PC-9 (cell line): ENCODE results near the gene TTC28. TPM values are rescaled to one million over a fixed set of nuclear protein-coding genes. Genes with fewer than 3 reads are reported as not detected.

Experiments used
- BruUV-seq: library from RNA; stranded (reverse); fragments of 400-500 nt; replicated peaks from 2 replicates; lab custom pipeline; 2021; lab: Mats Ljungman, UMichigan
- CTCF ChIA-PET: fragments of 300-600 bp; sonication (Branson Sonifier 250); formaldehyde crosslinking; loops from one replicate; lab custom pipeline; 2022; ENCODE audit warnings: antibody characterized with exemption; lab: Charles Lee
- POLR2A ChIA-PET: fragments of 300-600 bp; sonication (Branson Sonifier 250); formaldehyde crosslinking; loops from one replicate; lab custom pipeline; 2022; ENCODE audit warnings: antibody characterized with exemption; ENCODE audit not compliant: unreplicated experiment; lab: Charles Lee
- DNase-seq, 2 experiments: peaks; one replicate each; pipeline versions ENCODE4 v3.0.0 to v3.0.0-alpha.2; 2015 to 2022; ENCODE audit warnings: mixed read lengths in 1 of 2
- H2AFZ ChIP-seq: fragments of 200-600 bp; sonication (generic); 2 replicates; pipeline ENCODE4 v1.8.1; 2017; ENCODE audit warnings: antibody characterized with exemption
- H3F3A ChIP-seq: fragments of 200-600 bp; sonication (generic); 2 replicates; pipeline ENCODE4 v1.8.1; 2017; ENCODE audit warnings: antibody characterized with exemption, mild to moderate bottlenecking, low read depth; ENCODE audit not compliant: insufficient read depth
- H3K27ac ChIP-seq: fragments of 200-600 bp; sonication (generic); 2 replicates; pipeline ENCODE4 v1.6.1; 2016; ENCODE audit warnings: mixed run types
- H3K27me3 ChIP-seq: fragments of 200-600 bp; sonication (generic); 2 replicates; pipeline ENCODE4 v1.6.1; 2016; ENCODE audit warnings: low read depth, mixed run types; ENCODE audit not compliant: insufficient read depth
- H3K36me3 ChIP-seq: fragments of 200-600 bp; sonication (generic); 2 replicates; pipeline ENCODE4 v1.6.1; 2016; ENCODE audit warnings: low read depth, mixed run types
- H3K4me1 ChIP-seq: fragments of 200-600 bp; sonication (generic); replicated peaks from 2 replicates; pipeline ENCODE4 v1.6.1; 2016; ENCODE audit warnings: mixed run types; ENCODE audit not compliant: insufficient read depth
- H3K4me2 ChIP-seq: fragments of 200-600 bp; sonication (generic); 2 replicates; pipeline ENCODE4 v1.6.1; 2017; ENCODE audit warnings: mixed run types
- H3K4me3 ChIP-seq: fragments of 200-600 bp; sonication (generic); 2 replicates; pipeline ENCODE4 v1.6.1; 2016; ENCODE audit warnings: mixed run types
- H3K79me2 ChIP-seq: fragments of 200-600 bp; sonication (generic); 2 replicates; pipeline ENCODE4 v1.6.1; 2017; ENCODE audit warnings: low read depth, mixed run types
- H3K9me2 ChIP-seq: fragments of 200-600 bp; sonication (generic); 2 replicates; pipeline ENCODE4 v1.8.1; 2017; ENCODE audit warnings: mild to moderate bottlenecking; ENCODE audit not compliant: insufficient read depth
- H3K9me3 ChIP-seq: fragments of 200-600 bp; sonication (generic); 2 replicates; pipeline ENCODE4 v1.8.1; 2016; ENCODE audit warnings: low read depth; ENCODE audit not compliant: insufficient read depth
- H4K20me1 ChIP-seq: fragments of 200-600 bp; sonication (generic); 2 replicates; pipeline ENCODE4 v1.8.1; 2017; ENCODE audit not compliant: insufficient read depth
- EZH2 ChIP-seq: fragments of 200-600 bp; sonication (generic); IDR thresholded peaks from 2 replicates; pipeline ENCODE4 v1.8.0; 2017; ENCODE audit warnings: antibody characterized with exemption, low read depth
- intact Hi-C: fragments of 100-400 bp; cut with micrococcal nuclease; formaldehyde crosslinking; loops from one replicate; pipeline ENCODE4 v1.10.0; 2022; ENCODE audit not compliant: unreplicated experiment
- total RNA-seq: library from RNA; stranded (reverse); gene quantifications from 2 replicates; pipeline ENCODE4 v1.2.3, GENCODE V29; 2021
- TF ChIP-seq, protein P1 (sequence below): fragments of 200-600 bp; sonication (generic); conservative IDR thresholded peaks from 2 replicates; pipeline ENCODE4 v1.6.1; 2017; ENCODE audit warnings: mixed run types, antibody characterized with exemption, mild to moderate bottlenecking, moderate library complexity

The TTC28 gene
- total RNA-seq, 1 experiment from 2014 or later: 6.7 TPM

DNA sequence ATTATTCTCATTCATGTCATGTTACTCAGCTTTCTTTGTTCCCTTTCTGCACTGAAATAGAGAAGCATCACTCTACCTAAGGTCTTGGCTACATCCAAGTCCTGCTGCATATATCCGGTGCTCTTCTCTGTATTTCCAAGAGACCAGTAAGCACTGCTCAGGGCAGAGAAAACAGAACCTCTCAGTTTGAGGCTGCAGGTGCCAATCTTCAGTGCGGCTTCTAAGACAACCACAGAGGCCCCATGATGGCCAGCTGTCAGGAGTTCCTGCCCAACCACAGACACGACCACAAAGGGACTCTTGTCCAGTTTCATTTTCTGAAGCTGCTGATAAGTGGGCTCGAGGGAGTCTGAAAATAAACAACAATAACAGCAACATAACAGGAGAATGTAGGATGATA lies 382.1 kb downstream of the TTC28 start:
- ChIA-PET CTCF (no interaction called here), POLR2A (interaction anchor here (0.6 kb wide), 1 partner anchor 14 kb away, joined by 7 read pairs; no protein-coding TSS in a partner anchor)
- no TSS peak for BruUV-seq
- Histone ChIP-seq H3K4me2 (no peak overlapping the region), H3K4me3 (no peak overlapping the region), H2AFZ (no peak overlapping the region), H4K20me1 (no peaks in the 10 kb centered on the region), H3K9me2 (no peaks in the 10 kb centered on the region), H3F3A (no peaks in the 10 kb centered on the region), H3K4me1 (no peaks in the 10 kb centered on the region), H3K27me3 (no peaks in the 10 kb centered on the region), H3K9me3 (no peaks in the 10 kb centered on the region), H3K36me3 (no peaks in the 10 kb centered on the region), H3K27ac (no peak overlapping the region), H3K79me2 (no peaks in the 10 kb centered on the region)
- no peak for TF ChIP-seq EZH2
- TF ChIP-seq, protein P1, sequence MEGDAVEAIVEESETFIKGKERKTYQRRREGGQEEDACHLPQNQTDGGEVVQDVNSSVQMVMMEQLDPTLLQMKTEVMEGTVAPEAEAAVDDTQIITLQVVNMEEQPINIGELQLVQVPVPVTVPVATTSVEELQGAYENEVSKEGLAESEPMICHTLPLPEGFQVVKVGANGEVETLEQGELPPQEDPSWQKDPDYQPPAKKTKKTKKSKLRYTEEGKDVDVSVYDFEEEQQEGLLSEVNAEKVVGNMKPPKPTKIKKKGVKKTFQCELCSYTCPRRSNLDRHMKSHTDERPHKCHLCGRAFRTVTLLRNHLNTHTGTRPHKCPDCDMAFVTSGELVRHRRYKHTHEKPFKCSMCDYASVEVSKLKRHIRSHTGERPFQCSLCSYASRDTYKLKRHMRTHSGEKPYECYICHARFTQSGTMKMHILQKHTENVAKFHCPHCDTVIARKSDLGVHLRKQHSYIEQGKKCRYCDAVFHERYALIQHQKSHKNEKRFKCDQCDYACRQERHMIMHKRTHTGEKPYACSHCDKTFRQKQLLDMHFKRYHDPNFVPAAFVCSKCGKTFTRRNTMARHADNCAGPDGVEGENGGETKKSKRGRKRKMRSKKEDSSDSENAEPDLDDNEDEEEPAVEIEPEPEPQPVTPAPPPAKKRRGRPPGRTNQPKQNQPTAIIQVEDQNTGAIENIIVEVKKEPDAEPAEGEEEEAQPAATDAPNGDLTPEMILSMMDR: no peak
- intact Hi-C loops: no loop called here
- DNase-seq: no peak

DNA sequence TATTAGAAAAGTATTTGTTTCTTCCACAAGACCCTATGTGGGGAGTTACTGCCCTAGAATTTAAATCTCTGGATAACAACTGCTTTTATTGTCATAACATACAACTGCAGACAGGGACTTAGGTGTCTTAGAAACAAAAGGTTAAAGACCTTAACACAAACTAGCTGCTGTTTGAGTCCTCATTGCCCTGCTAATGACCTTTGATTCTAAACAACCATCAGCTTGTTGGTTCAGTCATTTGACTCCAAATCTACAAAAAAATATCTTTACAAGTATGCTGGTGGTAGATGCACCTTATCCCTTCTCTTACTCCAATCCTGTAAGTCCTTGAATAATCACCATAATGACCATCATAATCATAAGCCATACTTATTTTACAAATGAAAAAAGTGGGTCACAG lies 383.2 kb downstream of the TTC28 start:
- CTCF ChIA-PET: no interaction called here
- intact Hi-C loops: no loop called here
- POLR2A ChIA-PET: interaction anchor here (0.6 kb wide), 1 partner anchor 1781 kb away, joined by 5 read pairs; no protein-coding TSS in a partner anchor
- Histone ChIP-seq H3K27me3 (no peaks in the 10 kb centered on the region), H2AFZ (no peak overlapping the region), H3K4me3 (no peak overlapping the region), H3K4me2 (no peak overlapping the region), H3K79me2 (no peaks in the 10 kb centered on the region), H3K4me1 (no peaks in the 10 kb centered on the region), H3K36me3 (no peaks in the 10 kb centered on the region), H3K27ac (no peak overlapping the region), H3K9me2 (no peaks in the 10 kb centered on the region), H3K9me3 (no peaks in the 10 kb centered on the region), H4K20me1 (no peaks in the 10 kb centered on the region), H3F3A (no peaks in the 10 kb centered on the region)
- TF ChIP-seq, protein P1: no peak
- no peak for TF ChIP-seq EZH2
- DNase-seq: no peak
- no TSS peak for BruUV-seq

DNA sequence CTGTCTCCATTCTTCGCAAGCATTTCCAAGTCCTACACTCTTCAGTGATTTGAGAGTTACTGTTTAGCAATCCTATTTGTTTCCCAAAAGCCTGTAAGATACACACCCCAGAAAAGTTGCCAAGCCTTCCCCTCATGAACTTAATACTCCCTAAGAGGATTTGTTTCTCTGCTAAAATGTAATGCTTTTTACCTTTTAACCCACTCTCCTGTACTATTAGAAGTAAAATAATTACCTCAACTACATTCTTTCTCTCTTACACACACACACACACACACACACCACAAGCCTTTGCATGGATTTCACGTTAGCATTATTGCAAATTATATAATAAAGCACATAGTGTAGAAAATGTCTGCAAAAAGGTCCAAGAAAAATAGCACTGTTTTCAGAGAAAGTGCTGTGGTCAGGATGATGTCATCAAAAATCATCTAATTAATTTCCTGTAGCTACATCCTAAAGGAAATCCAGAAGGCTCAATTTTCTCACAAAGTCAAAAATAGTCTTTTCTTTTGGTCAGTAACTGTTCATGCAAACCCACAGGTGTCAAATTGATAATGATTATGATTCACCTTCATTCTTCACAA lies 396.5 kb downstream of the TTC28 start:
- H4K20me1 ChIP-seq: no peaks in the 10 kb centered on the region
- H3K79me2 ChIP-seq: no peaks in the 10 kb centered on the region
- ChIA-PET POLR2A (no interaction called here), CTCF (no interaction called here)
- H3K36me3 ChIP-seq: no peaks in the 10 kb centered on the region
- H3K4me1 ChIP-seq: no peaks in the 10 kb centered on the region
- no peak overlapping the region for H3K4me2 ChIP-seq
- H3K9me2 ChIP-seq: no peaks in the 10 kb centered on the region
- H3F3A ChIP-seq: no peaks in the 10 kb centered on the region
- H2AFZ ChIP-seq: no peak overlapping the region
- no peak for DNase-seq
- H3K9me3 ChIP-seq: no peaks in the 10 kb centered on the region
- TF ChIP-seq, protein P1: no peak
- TF ChIP-seq EZH2: no peak
- no peak overlapping the region for H3K27ac ChIP-seq
- no peaks in the 10 kb centered on the region for H3K27me3 ChIP-seq
- no TSS peak for BruUV-seq
- intact Hi-C loops: no loop called here
- no peak overlapping the region for H3K4me3 ChIP-seq
